ENCODE results near the gene CPN2. TPM values are rescaled to one million over a fixed set of nuclear protein-coding genes. Genes with fewer than 3 reads are reported as not detected.

Gene CPN2
- not detected for total RNA-seq

GRCh38 chr3:194351080-194351672 lies at the start of gene CPN2:
Gene CPN2 (minus strand): TSS chr3:194351328. CDS start chr3:194342702, 8,626 bp downstream.

GRCh38 chr3:194399166-194399565 lies 48.0 kb upstream of the CPN2 start, which contains the start of gene GP5:
Gene GP5 (minus strand): TSS chr3:194399266. CDS start chr3:194398282, 984 bp downstream.

GRCh38 chr3:194369522-194370279 lies 18.6 kb upstream of the CPN2 start, which contains the start of gene LRRC15:
Gene LRRC15 (minus strand): TSS chr3:194369743. CDS start chr3:194361043, 8,700 bp downstream.

Other genes starting within 250 kb of the CPN2 start
- gene HES1, start 215.2 kb downstream of the CPN2 start, total RNA-seq: 14.7 TPM
- gene LRRC15, start 18.4 kb upstream of the CPN2 start, total RNA-seq: not detected
- not detected for gene GP5, start 47.9 kb upstream of the CPN2 start, total RNA-seq
- gene ATP13A3, start 135.7 kb upstream of the CPN2 start, total RNA-seq: 217 TPM

Measured in parietal lobe (tissue), 1 donor.